Chondrocyte (in vitro differentiated cells): ENCODE measurements around the gene SP100. TPM values are rescaled to one million over a fixed set of nuclear protein-coding genes. Genes with fewer than 3 reads are reported as not detected.

Experiments used
- DNase-seq: peaks from one replicate; pipeline ENCODE4 v3.0.0; 2021; ENCODE audit warnings: mixed read lengths, low spot score
- H3K27ac Mint-ChIP-seq: one replicate; pipeline ENCODE4 v1.8.0; 2021; ENCODE audit warnings: mild to moderate bottlenecking, moderate library complexity, mixed read lengths; ENCODE audit not compliant: unreplicated experiment
- H3K27me3 Mint-ChIP-seq: 2 replicates; pipeline ENCODE4 v1.8.0; 2021; ENCODE audit warnings: low read depth, mixed read lengths
- H3K36me3 Mint-ChIP-seq: 2 replicates; pipeline ENCODE4 v1.8.0; 2021; ENCODE audit warnings: low read depth, mixed read lengths
- H3K4me1 Mint-ChIP-seq: 2 replicates; pipeline ENCODE4 v1.8.0; 2021; ENCODE audit warnings: low read depth, mild to moderate bottlenecking, mixed read lengths
- H3K4me3 Mint-ChIP-seq: one replicate; pipeline ENCODE4 v1.8.0; 2021; ENCODE audit warnings: mild to moderate bottlenecking, moderate library complexity, mixed read lengths; ENCODE audit not compliant: unreplicated experiment
- H3K9me3 Mint-ChIP-seq: 2 replicates; pipeline ENCODE4 v1.8.0; 2021; ENCODE audit warnings: low read depth, mixed read lengths
- total RNA-seq: library from RNA; stranded (reverse); gene quantifications from 3 replicates; pipeline ENCODE4 v1.2.1, GENCODE V29; 2021
- TF ChIP-seq, protein P1 (sequence below): fragments of 200-600 bp; sonication (generic); IDR thresholded peaks from 2 replicates; pipeline ENCODE4 v1.5.0; 2021; ENCODE audit warnings: antibody characterized with exemption, mild to moderate bottlenecking, moderate library complexity

The SP100 gene
- total RNA-seq, 1 donor from 2014 or later, result 57.6 TPM

DNA sequence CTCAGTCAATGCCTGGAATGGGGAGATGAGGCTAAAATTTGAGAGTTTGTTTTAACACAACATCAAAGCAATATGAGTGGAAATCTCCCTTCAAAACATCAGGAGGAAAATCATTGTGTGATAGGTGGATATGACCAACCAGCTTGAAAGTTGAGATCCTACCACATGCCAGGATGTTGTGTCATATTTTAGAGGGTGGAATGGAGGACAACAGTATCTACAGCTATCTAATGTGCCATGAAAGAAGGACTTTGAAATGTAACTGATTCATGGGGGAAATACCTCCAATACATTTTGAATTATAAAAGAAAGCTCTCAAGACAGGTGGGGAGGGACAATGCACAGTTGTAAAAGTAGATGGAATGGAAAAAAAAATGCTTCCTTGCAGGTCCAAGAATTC is 87.8 kb downstream of the SP100 start:
- Mint-ChIP-seq H3K4me1 (no peaks in the 10 kb centered on the region), H3K27me3 (no peaks in the 10 kb centered on the region), H3K9me3 (peaks cover 7% of the 10 kb centered on the region), H3K36me3 (peaks cover 32% of the 10 kb centered on the region), H3K4me3 (no peak overlapping the region), H3K27ac (no peak overlapping the region)
- DNase-seq, result no peak
- TF ChIP-seq, protein P1, sequence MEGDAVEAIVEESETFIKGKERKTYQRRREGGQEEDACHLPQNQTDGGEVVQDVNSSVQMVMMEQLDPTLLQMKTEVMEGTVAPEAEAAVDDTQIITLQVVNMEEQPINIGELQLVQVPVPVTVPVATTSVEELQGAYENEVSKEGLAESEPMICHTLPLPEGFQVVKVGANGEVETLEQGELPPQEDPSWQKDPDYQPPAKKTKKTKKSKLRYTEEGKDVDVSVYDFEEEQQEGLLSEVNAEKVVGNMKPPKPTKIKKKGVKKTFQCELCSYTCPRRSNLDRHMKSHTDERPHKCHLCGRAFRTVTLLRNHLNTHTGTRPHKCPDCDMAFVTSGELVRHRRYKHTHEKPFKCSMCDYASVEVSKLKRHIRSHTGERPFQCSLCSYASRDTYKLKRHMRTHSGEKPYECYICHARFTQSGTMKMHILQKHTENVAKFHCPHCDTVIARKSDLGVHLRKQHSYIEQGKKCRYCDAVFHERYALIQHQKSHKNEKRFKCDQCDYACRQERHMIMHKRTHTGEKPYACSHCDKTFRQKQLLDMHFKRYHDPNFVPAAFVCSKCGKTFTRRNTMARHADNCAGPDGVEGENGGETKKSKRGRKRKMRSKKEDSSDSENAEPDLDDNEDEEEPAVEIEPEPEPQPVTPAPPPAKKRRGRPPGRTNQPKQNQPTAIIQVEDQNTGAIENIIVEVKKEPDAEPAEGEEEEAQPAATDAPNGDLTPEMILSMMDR, result no peak

DNA sequence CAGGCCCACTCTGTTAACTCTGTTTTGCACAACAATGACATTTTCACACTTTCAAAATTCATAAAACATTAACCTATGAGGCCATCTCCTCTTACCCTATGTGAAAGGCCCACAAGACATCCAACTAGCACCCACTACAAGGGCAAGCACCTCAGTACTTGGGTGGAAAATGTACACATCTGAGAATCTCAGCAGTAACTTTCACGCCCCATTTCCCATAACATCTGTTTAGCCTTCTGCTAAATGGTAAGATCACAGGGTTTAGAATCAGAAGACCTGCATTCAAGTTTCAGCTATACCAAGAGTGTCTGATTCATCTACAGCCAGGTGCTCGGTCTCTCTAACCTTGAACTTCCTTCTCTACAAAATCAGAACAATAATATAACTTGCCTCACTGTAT is 89.2 kb downstream of the SP100 start:
- no peak for DNase-seq
- Mint-ChIP-seq H3K4me1 (no peaks in the 10 kb centered on the region), H3K36me3 (peaks cover 26% of the 10 kb centered on the region), H3K9me3 (peaks cover 7% of the 10 kb centered on the region), H3K27ac (no peak overlapping the region), H3K4me3 (no peak overlapping the region), H3K27me3 (no peaks in the 10 kb centered on the region)
- TF ChIP-seq, protein P1, result no peak

DNA sequence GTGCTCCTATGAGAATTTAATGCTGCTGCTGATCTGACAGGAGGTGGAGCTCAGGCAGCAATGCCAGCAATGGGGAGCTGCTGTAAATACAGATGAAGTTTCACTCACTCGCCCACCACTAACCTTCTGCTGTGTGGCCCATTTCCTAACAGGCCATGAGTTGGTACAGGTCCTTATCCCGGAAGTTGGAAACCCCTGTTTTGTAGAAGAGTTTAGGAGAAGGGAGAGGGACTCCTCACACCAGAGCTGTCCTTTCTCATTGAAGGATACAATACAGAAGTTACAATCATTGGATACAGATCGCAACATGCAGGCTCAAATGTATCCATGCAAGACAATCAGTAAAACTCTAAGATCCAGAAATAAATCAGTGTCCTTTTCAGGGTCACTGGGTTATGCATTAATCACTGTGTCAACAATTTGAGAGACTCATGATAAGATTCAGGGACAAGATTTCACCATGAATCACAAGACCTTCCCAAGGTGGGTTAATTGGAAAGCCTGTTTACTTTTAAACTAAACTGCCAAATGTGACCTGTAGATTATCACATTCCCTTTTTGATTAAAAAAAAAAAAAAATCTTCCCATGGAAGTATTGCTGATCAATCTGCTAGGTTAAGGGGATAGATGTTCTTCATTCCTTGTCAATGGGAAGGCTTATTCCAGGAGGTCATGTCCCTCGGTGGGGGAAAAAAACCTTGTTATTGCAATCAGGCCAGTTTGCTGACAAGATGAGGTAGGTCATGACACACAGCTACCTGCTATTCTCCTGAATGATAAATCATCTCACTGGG is 97.2 kb downstream of the SP100 start:
- Mint-ChIP-seq H3K4me3 (no peak overlapping the region), H3K9me3 (no peaks in the 10 kb centered on the region)

DNA sequence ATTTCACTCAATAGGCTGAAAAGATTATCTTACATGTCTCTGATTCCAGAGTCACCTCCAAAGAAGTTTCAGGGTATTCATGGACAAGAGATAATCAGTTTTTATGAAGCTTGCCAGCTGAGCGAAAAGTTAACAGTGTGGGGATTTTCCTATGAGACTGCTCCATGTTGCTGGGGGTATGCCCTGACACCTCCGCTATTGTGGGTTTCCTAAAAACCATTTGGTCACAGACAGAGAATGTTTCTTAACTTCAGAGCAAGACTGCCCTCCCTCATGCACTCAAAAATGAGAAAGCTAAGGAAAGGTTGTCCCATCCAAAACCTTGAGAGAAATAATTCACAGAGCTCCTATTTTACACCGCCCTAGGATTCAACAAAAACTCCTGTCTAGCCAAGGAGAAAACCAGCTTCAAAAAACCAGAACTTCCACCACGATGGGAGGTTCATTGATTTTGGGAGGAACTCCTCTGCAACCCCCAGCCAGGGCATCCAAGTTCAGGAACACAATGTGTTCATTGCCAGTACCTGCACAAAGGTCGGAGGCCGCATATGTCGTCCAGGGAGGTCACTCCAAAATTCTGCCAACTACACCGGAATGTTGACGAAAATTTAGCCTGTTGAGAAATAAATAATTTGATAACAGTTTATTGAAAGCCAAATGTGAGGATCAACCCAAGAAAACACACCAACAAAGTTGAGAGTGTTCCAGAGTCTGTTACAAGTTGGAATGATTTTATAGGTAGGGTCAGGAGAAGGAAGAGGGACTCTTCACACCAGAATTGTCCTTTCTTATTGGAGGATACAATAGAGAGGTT is 104.3 kb downstream of the SP100 start:
- DNase-seq, result no peak
- Mint-ChIP-seq H3K27me3 (no peaks in the 10 kb centered on the region), H3K4me3 (no peak overlapping the region), H3K9me3 (peaks cover 33% of the 10 kb centered on the region), H3K27ac (no peak overlapping the region), H3K4me1 (no peaks in the 10 kb centered on the region), H3K36me3 (peaks cover 19% of the 10 kb centered on the region)
- TF ChIP-seq, protein P1, result no peak

More for the DNA sequence above, 97.2 kb downstream of the SP100 start:
- Mint-ChIP-seq H3K36me3 (peaks cover 10% of the 10 kb centered on the region), H3K27ac (no peak overlapping the region), H3K27me3 (no peaks in the 10 kb centered on the region), H3K4me1 (no peaks in the 10 kb centered on the region)
- TF ChIP-seq, protein P1, result no peak
- no peak for DNase-seq

DNA sequence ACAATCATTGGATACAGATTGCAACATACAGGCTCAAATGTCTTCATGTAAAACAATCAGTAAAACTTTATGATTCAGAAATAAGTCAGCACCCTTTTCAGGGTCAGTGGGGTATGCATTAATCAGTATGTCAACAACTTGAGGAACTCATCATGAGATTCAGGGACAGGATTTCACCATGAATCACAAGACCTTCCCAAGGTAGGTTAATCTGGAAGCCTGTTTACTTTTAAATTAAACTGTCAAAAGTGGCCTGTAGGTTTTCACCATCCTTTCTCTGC is 104.8 kb downstream of the SP100 start:
- peaks cover 35% of the 10 kb centered on the region for H3K9me3 Mint-ChIP-seq
- no peaks in the 10 kb centered on the region for H3K4me1 Mint-ChIP-seq
- no peak overlapping the region for H3K27ac Mint-ChIP-seq
- H3K36me3 Mint-ChIP-seq, result peaks cover 18% of the 10 kb centered on the region
- no peak for DNase-seq
- no peak overlapping the region for H3K4me3 Mint-ChIP-seq
- TF ChIP-seq, protein P1, result no peak
- H3K27me3 Mint-ChIP-seq, result no peaks in the 10 kb centered on the region
